Measurements from ENCODE around the gene SLC44A4.
A peak's percentile ranks its signal among the peaks of the same experiment; 100 is the strongest.

The SLC44A4 gene

GRCh38 chr6:31901415-31901952 lies 22.7 kb upstream of the SLC44A4 start:
- no peak overlapping the region for H2BK5ac ChIP-seq (ENCODE audit: low read depth, low read length, poor library complexity)
- H3K23ac ChIP-seq (ENCODE audit: low read length): no peak overlapping the region
- peak overlapping the region; percentile 76 for H3K18ac ChIP-seq (ENCODE audit: low read length)
- peak overlapping the region; percentile 71 for H3K27ac ChIP-seq (ENCODE audit: low read depth, low read length)
- peaks cover 15% of the 10 kb centered on the region in 2 experiments for H3K4me1 ChIP-seq (ENCODE audit: control insufficient read depth in 1 of 2, insufficient read depth in 2 of 2, low read length in 2 of 2)
- peaks cover 4% of the 10 kb centered on the region for H3K9me3 ChIP-seq (ENCODE audit: insufficient read depth, low read depth, low read length)
- H2BK120ac ChIP-seq (ENCODE audit: insufficient read depth, low read length, poor library complexity): peak overlapping the region; percentile 5
- H3K9ac ChIP-seq (ENCODE audit: low read length): peak overlapping the region; percentile 50
- peak overlapping the region; percentile 63 for H4K12ac ChIP-seq (ENCODE audit: low read depth, low read length)
- no peaks in the 10 kb centered on the region for H3K27me3 ChIP-seq (ENCODE audit: insufficient read depth, low read length)
- H3K79me1 ChIP-seq (ENCODE audit: low read length): peaks cover 20% of the 10 kb centered on the region
- WGBS (ENCODE audit: extremely low coverage, insufficient coverage, insufficient read length): no CpG with 5 or more reads among the region's 45 CpGs
- H2AK5ac ChIP-seq (ENCODE audit: low read length): peak overlapping the region; percentile 45
- H3K14ac ChIP-seq (ENCODE audit: low read length): peak overlapping the region; percentile 81
- DNase-seq: no peak
- peak overlapping the region; percentile 78 for H3K4me2 ChIP-seq (ENCODE audit: low read length)
- H3K36me3 ChIP-seq (ENCODE audit: control insufficient read depth in 1 of 2, insufficient read depth in 2 of 2, low read length in 2 of 2): peaks cover 4 to 5% of the 10 kb centered on the region in 2 experiments
- peaks cover 7% of the 10 kb centered on the region for H3K79me2 ChIP-seq (ENCODE audit: control insufficient read depth, insufficient read depth, low read length, poor library complexity)
- peak overlapping the region; percentile 76 for H3K4me3 ChIP-seq (ENCODE audit: low read depth, low read length)
- no peak overlapping the region for H2BK12ac ChIP-seq (ENCODE audit: low read length)
- H4K8ac ChIP-seq (ENCODE audit: low read depth, low read length): peak overlapping the region; percentile 51
- H3K4ac ChIP-seq (ENCODE audit: low read depth, low read length): peak overlapping the region; percentile 65
- H2AFZ ChIP-seq (ENCODE audit: insufficient read depth, low read length, poor library complexity): peak overlapping the region; percentile 59
- peak overlapping the region; percentile 77 for H4K91ac ChIP-seq (ENCODE audit: low read depth, low read length)

DNA sequence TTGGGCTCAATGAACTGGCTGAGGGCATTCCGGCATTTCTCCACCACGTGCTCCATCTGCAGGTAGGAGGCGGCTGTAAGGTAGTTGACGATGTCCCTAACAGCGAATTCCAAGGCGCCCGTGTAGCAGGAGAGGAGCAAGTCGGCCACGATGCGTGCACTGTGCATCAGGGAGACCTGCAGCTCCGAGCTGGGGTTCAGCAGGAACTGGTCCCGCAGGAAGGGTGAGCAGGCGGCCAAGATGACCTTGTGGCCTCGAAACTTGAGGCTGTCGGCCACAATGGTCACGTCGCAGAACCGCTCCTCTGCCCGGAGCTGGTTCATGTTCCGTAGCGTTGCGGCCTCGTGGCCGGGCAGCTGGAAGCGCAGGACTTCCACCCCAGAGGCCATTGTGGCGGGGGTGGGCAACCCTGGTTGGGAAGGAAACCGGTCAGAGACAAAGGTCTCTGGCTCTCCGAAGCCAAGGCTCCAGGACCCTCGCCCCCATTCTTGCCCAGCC lies 22.2 kb upstream of the SLC44A4 start:
- peak overlapping the region; percentile 77 for H4K91ac ChIP-seq (ENCODE audit: low read depth, low read length)

DNA sequence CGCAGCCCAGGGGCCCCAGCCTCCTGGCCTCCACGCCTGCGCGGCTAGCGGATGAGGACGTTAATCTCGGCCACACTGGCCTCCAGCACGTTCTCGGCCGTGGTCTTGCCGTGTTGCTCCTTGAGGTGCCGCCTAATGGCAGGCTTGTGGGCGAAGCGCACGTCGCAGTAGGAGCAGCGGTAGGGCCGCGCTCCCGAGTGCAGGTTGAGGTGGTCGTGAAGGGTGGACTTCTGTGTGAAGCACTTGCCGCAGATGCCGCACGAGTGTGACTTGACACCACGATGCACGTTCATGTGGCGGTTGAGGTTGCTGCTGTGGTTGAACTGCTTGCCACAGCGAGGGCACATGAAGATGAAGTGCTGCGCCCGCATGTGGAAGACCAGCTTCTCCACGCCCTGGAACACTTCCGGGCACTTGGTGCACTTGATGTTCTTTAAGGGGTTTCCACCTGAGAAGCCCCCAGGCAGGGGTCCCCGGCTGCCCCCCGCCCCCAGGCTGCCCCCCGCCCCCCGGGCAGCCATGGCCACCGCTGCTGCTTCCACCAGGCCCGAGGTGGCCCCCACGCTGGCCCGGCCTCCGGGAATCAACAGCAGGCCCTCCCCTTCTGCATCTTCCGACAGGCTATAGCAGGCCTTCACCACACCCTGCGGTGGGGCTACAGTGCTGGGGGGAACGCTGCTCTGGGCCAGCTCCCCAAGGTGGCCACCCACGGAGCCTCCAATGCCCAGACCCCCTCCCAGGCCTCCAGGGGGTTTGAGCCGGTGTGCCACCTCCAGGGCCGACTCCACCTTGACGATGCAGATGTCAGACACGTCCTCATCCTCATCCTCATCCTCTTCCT lies 21.3 kb upstream of the SLC44A4 start:
- no CpG with 5 or more reads among the region's 49 CpGs for WGBS (ENCODE audit: extremely low coverage, insufficient coverage, insufficient read length)
- Histone ChIP-seq H3K79me1 (ENCODE audit: low read length) (peaks cover 20% of the 10 kb centered on the region), H2AK5ac (ENCODE audit: low read length) (no peak overlapping the region), H3K18ac (ENCODE audit: low read length) (no peak overlapping the region), H2BK5ac (ENCODE audit: low read depth, low read length, poor library complexity) (no peak overlapping the region), H4K91ac (ENCODE audit: low read depth, low read length) (no peak overlapping the region), H3K4me3 (ENCODE audit: low read depth, low read length) (no peak overlapping the region), H3K9me3 (ENCODE audit: insufficient read depth, low read depth, low read length) (peaks cover 4% of the 10 kb centered on the region), H2AFZ (ENCODE audit: insufficient read depth, low read length, poor library complexity) (no peak overlapping the region), H3K4me1 (ENCODE audit: control insufficient read depth in 1 of 2, insufficient read depth in 2 of 2, low read length in 2 of 2) (peaks cover 15 to 17% of the 10 kb centered on the region in 2 experiments), H3K27ac (ENCODE audit: low read depth, low read length) (no peak overlapping the region), H4K12ac (ENCODE audit: low read depth, low read length) (no peak overlapping the region), H3K4me2 (ENCODE audit: low read length) (no peak overlapping the region), H3K23ac (ENCODE audit: low read length) (no peak overlapping the region), H3K27me3 (ENCODE audit: insufficient read depth, low read length) (no peaks in the 10 kb centered on the region), H3K9ac (ENCODE audit: low read length) (no peak overlapping the region), H3K4ac (ENCODE audit: low read depth, low read length) (no peak overlapping the region), H2BK120ac (ENCODE audit: insufficient read depth, low read length, poor library complexity) (no peak overlapping the region), H2BK12ac (ENCODE audit: low read length) (no peak overlapping the region), H3K79me2 (ENCODE audit: control insufficient read depth, insufficient read depth, low read length, poor library complexity) (peaks cover 7% of the 10 kb centered on the region), H3K14ac (ENCODE audit: low read length) (no peak overlapping the region), H3K36me3 (ENCODE audit: control insufficient read depth in 1 of 2, insufficient read depth in 2 of 2, low read length in 2 of 2) (peaks cover 7 to 10% of the 10 kb centered on the region in 2 experiments), H4K8ac (ENCODE audit: low read depth, low read length) (no peak overlapping the region)
- no peak for DNase-seq

More for the DNA sequence above, 22.2 kb upstream of the SLC44A4 start:
- peaks cover 20% of the 10 kb centered on the region for H3K79me1 ChIP-seq (ENCODE audit: low read length)
- peak overlapping the region; percentile 59 for H2AFZ ChIP-seq (ENCODE audit: insufficient read depth, low read length, poor library complexity)
- peaks cover 7 to 8% of the 10 kb centered on the region in 2 experiments for H3K36me3 ChIP-seq (ENCODE audit: control insufficient read depth in 1 of 2, insufficient read depth in 2 of 2, low read length in 2 of 2)
- peak overlapping the region; percentile 63 for H4K12ac ChIP-seq (ENCODE audit: low read depth, low read length)
- H3K14ac ChIP-seq (ENCODE audit: low read length): peak overlapping the region; percentile 63
- peaks cover 15 to 17% of the 10 kb centered on the region in 2 experiments for H3K4me1 ChIP-seq (ENCODE audit: control insufficient read depth in 1 of 2, insufficient read depth in 2 of 2, low read length in 2 of 2)
- peak overlapping the region; percentile 18 for H3K27ac ChIP-seq (ENCODE audit: low read depth, low read length)
- peak overlapping the region; percentile 5 for H2BK120ac ChIP-seq (ENCODE audit: insufficient read depth, low read length, poor library complexity)
- no peak overlapping the region for H3K4ac ChIP-seq (ENCODE audit: low read depth, low read length)
- no peak overlapping the region for H3K9ac ChIP-seq (ENCODE audit: low read length)
- peak overlapping the region; percentile 76 for H3K4me3 ChIP-seq (ENCODE audit: low read depth, low read length)
- DNase-seq: peak; percentile 51 to 69
- no peaks in the 10 kb centered on the region for H3K27me3 ChIP-seq (ENCODE audit: insufficient read depth, low read length)
- H2BK12ac ChIP-seq (ENCODE audit: low read length): no peak overlapping the region
- peaks cover 4% of the 10 kb centered on the region for H3K9me3 ChIP-seq (ENCODE audit: insufficient read depth, low read depth, low read length)
- peak overlapping the region; percentile 52 for H3K18ac ChIP-seq (ENCODE audit: low read length)
- peak overlapping the region; percentile 83 for H2AK5ac ChIP-seq (ENCODE audit: low read length)
- peak overlapping the region; percentile 78 for H3K4me2 ChIP-seq (ENCODE audit: low read length)
- no CpG with 5 or more reads among the region's 29 CpGs for WGBS (ENCODE audit: extremely low coverage, insufficient coverage, insufficient read length)
- H3K23ac ChIP-seq (ENCODE audit: low read length): no peak overlapping the region
- H3K79me2 ChIP-seq (ENCODE audit: control insufficient read depth, insufficient read depth, low read length, poor library complexity): peaks cover 7% of the 10 kb centered on the region
- H4K8ac ChIP-seq (ENCODE audit: low read depth, low read length): peak overlapping the region; percentile 61
- no peak overlapping the region for H2BK5ac ChIP-seq (ENCODE audit: low read depth, low read length, poor library complexity)

DNA sequence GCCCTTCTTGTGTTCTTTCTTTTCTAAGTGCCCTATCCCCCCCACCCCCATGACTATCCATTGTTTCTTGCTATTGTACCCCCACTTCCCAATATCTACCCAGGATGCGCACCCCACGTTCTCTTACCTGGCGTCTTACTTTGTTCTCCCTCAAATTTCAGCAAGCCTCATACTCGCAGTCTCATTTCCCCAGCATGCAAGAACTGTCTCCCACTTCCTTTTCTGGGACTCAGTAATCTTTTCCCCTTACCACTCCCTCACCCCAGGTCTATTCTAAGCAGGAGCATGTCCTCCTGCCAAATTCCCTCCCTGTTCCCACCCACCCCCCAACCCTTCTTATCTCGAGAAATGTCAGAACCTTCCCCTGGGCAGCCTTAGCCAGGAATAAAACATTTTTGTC lies 20.4 kb upstream of the SLC44A4 start:
- no peak overlapping the region for H2AFZ ChIP-seq (ENCODE audit: insufficient read depth, low read length, poor library complexity)
- H3K79me1 ChIP-seq (ENCODE audit: low read length): peaks cover 20% of the 10 kb centered on the region
- no peak overlapping the region for H3K4ac ChIP-seq (ENCODE audit: low read depth, low read length)
- H3K36me3 ChIP-seq (ENCODE audit: control insufficient read depth in 1 of 2, insufficient read depth in 2 of 2, low read length in 2 of 2): peaks cover 13 to 16% of the 10 kb centered on the region in 2 experiments
- H2BK12ac ChIP-seq (ENCODE audit: low read length): no peak overlapping the region
- no peak overlapping the region for H3K27ac ChIP-seq (ENCODE audit: low read depth, low read length)
- H3K14ac ChIP-seq (ENCODE audit: low read length): no peak overlapping the region
- no peak overlapping the region for H3K23ac ChIP-seq (ENCODE audit: low read length)
- no peak overlapping the region for H3K9ac ChIP-seq (ENCODE audit: low read length)
- H2AK5ac ChIP-seq (ENCODE audit: low read length): no peak overlapping the region
- H3K9me3 ChIP-seq (ENCODE audit: insufficient read depth, low read depth, low read length): peaks cover 4% of the 10 kb centered on the region
- H2BK120ac ChIP-seq (ENCODE audit: insufficient read depth, low read length, poor library complexity): no peak overlapping the region
- no peak overlapping the region for H4K91ac ChIP-seq (ENCODE audit: low read depth, low read length)
- H2BK5ac ChIP-seq (ENCODE audit: low read depth, low read length, poor library complexity): no peak overlapping the region
- H3K4me1 ChIP-seq (ENCODE audit: control insufficient read depth in 1 of 2, insufficient read depth in 2 of 2, low read length in 2 of 2): peaks cover 15 to 17% of the 10 kb centered on the region in 2 experiments
- H4K8ac ChIP-seq (ENCODE audit: low read depth, low read length): no peak overlapping the region
- no CpG with 5 or more reads among the region's 5 CpGs for WGBS (ENCODE audit: extremely low coverage, insufficient coverage, insufficient read length)
- H4K12ac ChIP-seq (ENCODE audit: low read depth, low read length): no peak overlapping the region
- peaks cover 7% of the 10 kb centered on the region for H3K79me2 ChIP-seq (ENCODE audit: control insufficient read depth, insufficient read depth, low read length, poor library complexity)
- H3K4me2 ChIP-seq (ENCODE audit: low read length): no peak overlapping the region
- no peak overlapping the region for H3K4me3 ChIP-seq (ENCODE audit: low read depth, low read length)
- no peaks in the 10 kb centered on the region for H3K27me3 ChIP-seq (ENCODE audit: insufficient read depth, low read length)
- no peak overlapping the region for H3K18ac ChIP-seq (ENCODE audit: low read length)
- no peak for DNase-seq

All from trophoblast cell (in vitro differentiated cells and primary cell).